HepG2 (cell line): Measurements from ENCODE around the gene CCDC197. TPM values are rescaled to one million over a fixed set of nuclear protein-coding genes. Genes with fewer than 3 reads are reported as not detected.
A peak's percentile ranks its signal among the peaks of the same experiment; 100 is the strongest.

Experiments used
- ATF3 ChIP-seq: sonication (generic); formaldehyde crosslinking; IDR thresholded peaks from 2 replicates; pipeline ENCODE4 v1.4.0; 2020; ENCODE audit warnings: missing genetic modification reagents
- CC2D1A ChIP-seq: sonication (generic); formaldehyde crosslinking; IDR thresholded peaks from 2 replicates; pipeline ENCODE4 v1.8.1; 2023; ENCODE audit warnings: mild to moderate bottlenecking, missing genetic modification reagents
- FOXA1 ChIP-seq, 2 experiments: fragments of 450-650 bp in 1 of 2; sonication (generic) in 1 of 2; formaldehyde crosslinking in 1 of 2; IDR thresholded peaks; 2 replicates each; pipeline versions ENCODE4 v1.4.0 to v1.6.1; 2016 to 2020; ENCODE audit warnings: missing genetic modification reagents in 1 of 2
- HCFC1 ChIP-seq: fragments of 150-350 bp; IDR thresholded peaks from 2 replicates; pipeline ENCODE4 v1.6.1; 2014; ENCODE audit warnings: low read depth, low read length
- IKZF4 ChIP-seq: sonication (generic); formaldehyde crosslinking; IDR thresholded peaks from 2 replicates; pipeline ENCODE4 v1.5.1; 2020; ENCODE audit warnings: borderline replicate concordance, mild to moderate bottlenecking, low read depth, missing genetic modification reagents; ENCODE audit errors: not compliant biosample characterization
- MATR3 ChIP-seq: sonication (generic); formaldehyde crosslinking; IDR thresholded peaks from 2 replicates; pipeline ENCODE4 v1.4.0; 2020; ENCODE audit warnings: missing genetic modification reagents
- MXD3 ChIP-seq: IDR thresholded peaks from 2 replicates; pipeline ENCODE4 v1.6.1; 2016; ENCODE audit warnings: mild to moderate bottlenecking, missing biosample characterization, missing genetic modification reagents
- PCBP1 ChIP-seq: fragments of 200-400 bp; formaldehyde crosslinking; IDR thresholded peaks from 2 replicates; pipeline ENCODE4 v1.6.1; 2017; ENCODE audit warnings: mild to moderate bottlenecking, low read depth, low read length, borderline replicate concordance
- SMYD3 ChIP-seq: sonication (generic); formaldehyde crosslinking; IDR thresholded peaks from 2 replicates; pipeline ENCODE4 v1.8.1; 2023; ENCODE audit warnings: mild to moderate bottlenecking, missing genetic modification reagents
- YY1 ChIP-seq: IDR thresholded peaks from 2 replicates; pipeline ENCODE4 v1.6.1; 2011; ENCODE audit warnings: low read length, low read depth, moderate library complexity, mild to moderate bottlenecking; ENCODE audit not compliant: insufficient read depth, insufficient replicate concordance
- ZFP82 ChIP-seq: sonication (generic); formaldehyde crosslinking; IDR thresholded peaks from 2 replicates; pipeline ENCODE4 v1.5.1; 2020; ENCODE audit warnings: mild to moderate bottlenecking, missing genetic modification reagents, borderline replicate concordance
- ZNF205 ChIP-seq: IDR thresholded peaks from 2 replicates; pipeline ENCODE4 v1.6.1; 2018; ENCODE audit warnings: missing biosample characterization, missing genetic modification reagents
- ZNF510 ChIP-seq: sonication (generic); formaldehyde crosslinking; IDR thresholded peaks from 2 replicates; pipeline ENCODE4 v1.4.0; 2020; ENCODE audit warnings: low read depth, mild to moderate bottlenecking, missing genetic modification reagents
- polyA plus RNA-seq, 8 experiments: library from polyadenylated mRNA; depleted of rRNA in 3 of 8; stranded (reverse) in 7 of 8; unstranded in 1 of 8; fragments of >200 nt; fragmentation: Illumina TruSeq in 4 of 8; extraction: Trizol in 4 of 8; gene quantifications; 2 replicates each; pipeline versions ENCODE4 v1.2.1 to v1.2.3, GENCODE V29; 2011 to 2016; ENCODE audit warnings: low read depth in 4 of 8, missing spikeins in 1 of 8, mixed read lengths in 1 of 8; ENCODE audit not compliant: insufficient read depth in 1 of 8
- total RNA-seq, 5 experiments: library from RNA; depleted of rRNA; stranded (reverse); fragments of >200 nt; fragmentation: Illumina TruSeq; extraction: Trizol; gene quantifications; 2 replicates each; pipeline ENCODE4 v1.2.3, GENCODE V29; 2016; ENCODE audit warnings: low read depth in 1 of 5
- TF ChIP-seq, protein P1 (sequence below): sonication (generic); formaldehyde crosslinking; conservative IDR thresholded peaks from 2 replicates; pipeline ENCODE4 v1.4.0; 2020; ENCODE audit warnings: mild to moderate bottlenecking, missing genetic modification reagents, moderate library complexity
- TF ChIP-seq, protein P2 (sequence below): sonication (generic); formaldehyde crosslinking; IDR thresholded peaks from 2 replicates; pipeline ENCODE4 v1.5.1; 2020; ENCODE audit warnings: mild to moderate bottlenecking, missing genetic modification reagents, moderate library complexity

The CCDC197 gene
- total and polyA plus RNA-seq, 2 of the 13 experiments (the other 11 are each of a cell fraction or from before 2014, with no cell fraction given), result 0.11 to 0.13 TPM

DNA sequence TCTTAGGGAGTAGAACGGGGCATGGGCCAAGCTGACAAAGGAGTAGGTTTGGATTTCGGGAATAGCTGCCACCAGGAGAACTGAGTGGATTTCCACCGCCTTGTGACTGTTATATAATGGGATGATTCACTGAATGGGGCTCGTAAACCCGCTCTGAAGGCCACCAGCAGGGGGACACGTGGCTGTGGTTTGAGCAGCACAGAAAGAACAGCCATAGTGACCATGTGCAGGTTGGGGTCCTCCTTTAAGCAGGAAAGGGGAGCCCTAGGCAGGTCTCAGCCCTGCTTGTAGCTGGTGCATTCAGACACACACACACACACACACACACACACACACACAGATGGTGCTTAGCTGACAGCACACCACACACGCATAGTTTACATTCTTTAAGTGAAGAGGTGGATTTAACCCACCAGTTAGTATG, 12.1 kb upstream of the CCDC197 start (continued):
- TF ChIP-seq HCFC1 (no peak), FOXA1 (IDR thresholded peaks at IDR 0.05) (no peak), FOXA1 (CRISPR knock-in tag; IDR thresholded peaks at IDR 0.05) (peak; percentile 22; the same call in 1 of the 2 replicates), CC2D1A (no peak), MATR3 (CRISPR knock-in tag) (no peak), IKZF4 (CRISPR knock-in tag) (no peak), ZNF205 (CRISPR knock-in tag) (no peak), MXD3 (CRISPR knock-in tag) (0 out of 2 replicates have a peak, but pooled peaks have one; percentile 30), PCBP1 (no peak), ZNF510 (CRISPR knock-in tag) (no peak), SMYD3 (CRISPR knock-in tag) (0 out of 2 replicates have a peak, but pooled peaks have one; percentile 37), ATF3 (peak; percentile 60; the same call in 1 of the 2 replicates), YY1 (peak; percentile 43), ZFP82 (CRISPR knock-in tag) (no peak)
- TF ChIP-seq, protein P1, sequence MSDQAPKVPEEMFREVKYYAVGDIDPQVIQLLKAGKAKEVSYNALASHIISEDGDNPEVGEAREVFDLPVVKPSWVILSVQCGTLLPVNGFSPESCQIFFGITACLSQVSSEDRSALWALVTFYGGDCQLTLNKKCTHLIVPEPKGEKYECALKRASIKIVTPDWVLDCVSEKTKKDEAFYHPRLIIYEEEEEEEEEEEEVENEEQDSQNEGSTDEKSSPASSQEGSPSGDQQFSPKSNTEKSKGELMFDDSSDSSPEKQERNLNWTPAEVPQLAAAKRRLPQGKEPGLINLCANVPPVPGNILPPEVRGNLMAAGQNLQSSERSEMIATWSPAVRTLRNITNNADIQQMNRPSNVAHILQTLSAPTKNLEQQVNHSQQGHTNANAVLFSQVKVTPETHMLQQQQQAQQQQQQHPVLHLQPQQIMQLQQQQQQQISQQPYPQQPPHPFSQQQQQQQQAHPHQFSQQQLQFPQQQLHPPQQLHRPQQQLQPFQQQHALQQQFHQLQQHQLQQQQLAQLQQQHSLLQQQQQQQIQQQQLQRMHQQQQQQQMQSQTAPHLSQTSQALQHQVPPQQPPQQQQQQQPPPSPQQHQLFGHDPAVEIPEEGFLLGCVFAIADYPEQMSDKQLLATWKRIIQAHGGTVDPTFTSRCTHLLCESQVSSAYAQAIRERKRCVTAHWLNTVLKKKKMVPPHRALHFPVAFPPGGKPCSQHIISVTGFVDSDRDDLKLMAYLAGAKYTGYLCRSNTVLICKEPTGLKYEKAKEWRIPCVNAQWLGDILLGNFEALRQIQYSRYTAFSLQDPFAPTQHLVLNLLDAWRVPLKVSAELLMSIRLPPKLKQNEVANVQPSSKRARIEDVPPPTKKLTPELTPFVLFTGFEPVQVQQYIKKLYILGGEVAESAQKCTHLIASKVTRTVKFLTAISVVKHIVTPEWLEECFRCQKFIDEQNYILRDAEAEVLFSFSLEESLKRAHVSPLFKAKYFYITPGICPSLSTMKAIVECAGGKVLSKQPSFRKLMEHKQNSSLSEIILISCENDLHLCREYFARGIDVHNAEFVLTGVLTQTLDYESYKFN (CRISPR knock-in tag), result 0 out of 2 replicates have a peak, but pooled peaks have one; percentile 40
- TF ChIP-seq, protein P2, sequence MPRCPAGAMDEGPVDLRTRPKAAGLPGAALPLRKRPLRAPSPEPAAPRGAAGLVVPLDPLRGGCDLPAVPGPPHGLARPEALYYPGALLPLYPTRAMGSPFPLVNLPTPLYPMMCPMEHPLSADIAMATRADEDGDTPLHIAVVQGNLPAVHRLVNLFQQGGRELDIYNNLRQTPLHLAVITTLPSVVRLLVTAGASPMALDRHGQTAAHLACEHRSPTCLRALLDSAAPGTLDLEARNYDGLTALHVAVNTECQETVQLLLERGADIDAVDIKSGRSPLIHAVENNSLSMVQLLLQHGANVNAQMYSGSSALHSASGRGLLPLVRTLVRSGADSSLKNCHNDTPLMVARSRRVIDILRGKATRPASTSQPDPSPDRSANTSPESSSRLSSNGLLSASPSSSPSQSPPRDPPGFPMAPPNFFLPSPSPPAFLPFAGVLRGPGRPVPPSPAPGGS (CRISPR knock-in tag), result peak; percentile 86
